Liver (tissue), 9 donors: ENCODE results near the gene KIAA0513. TPM values are rescaled to one million over a fixed set of nuclear protein-coding genes. Genes with fewer than 3 reads are reported as not detected.

ENCODE experiments used
- DNase-seq: peaks from one replicate; pipeline ENCODE4 v3.0.0-alpha.2; 2017; ENCODE audit warnings: low spot score
- H3K27ac ChIP-seq, 2 donors: one replicate each; pipeline ENCODE4 v1.7.0; 2013; ENCODE audit warnings: inconsistent platforms in 2 of 2, low read length in 2 of 2, control low read depth in 1 of 2, low read depth in 1 of 2, mild to moderate bottlenecking in 1 of 2
- H3K27me3 ChIP-seq, 4 donors: one replicate each; pipeline versions ENCODE4 v1.6.1 to v1.7.0; 2013; ENCODE audit warnings: low read length in 3 of 4, inconsistent platforms in 1 of 4, mild to moderate bottlenecking in 1 of 4, moderate library complexity in 1 of 4; ENCODE audit not compliant: control insufficient read depth in 4 of 4, insufficient read depth in 4 of 4
- H3K36me3 ChIP-seq, 4 donors: one replicate each; pipeline versions ENCODE4 v1.6.1 to v1.7.0; 2013; ENCODE audit warnings: low read length in 3 of 4, mild to moderate bottlenecking in 3 of 4, low read depth in 1 of 4, moderate library complexity in 1 of 4; ENCODE audit not compliant: control insufficient read depth in 4 of 4, insufficient read depth in 3 of 4
- H3K4me1 ChIP-seq, 4 donors: one replicate each; pipeline versions ENCODE4 v1.6.1 to v1.7.0; 2013; ENCODE audit warnings: low read length in 3 of 4, mild to moderate bottlenecking in 3 of 4, moderate library complexity in 1 of 4; ENCODE audit not compliant: control insufficient read depth in 4 of 4, insufficient read depth in 4 of 4
- H3K4me3 ChIP-seq, 3 donors: one replicate each; pipeline versions ENCODE4 v1.6.1 to v1.7.0; 2013; ENCODE audit warnings: low read length in 3 of 3, control low read depth in 1 of 3, low read depth in 1 of 3, mild to moderate bottlenecking in 1 of 3
- H3K9ac ChIP-seq, 2 donors: one replicate each; pipeline ENCODE4 v1.7.0; 2013; ENCODE audit warnings: low read length in 2 of 2, mild to moderate bottlenecking in 2 of 2, moderate library complexity in 2 of 2, control low read depth in 1 of 2, low read depth in 1 of 2
- H3K9me3 ChIP-seq, 4 donors: one replicate each; pipeline versions ENCODE4 v1.6.1 to v1.7.0; 2013; ENCODE audit warnings: low read length in 3 of 4; ENCODE audit not compliant: control insufficient read depth in 4 of 4
- ATF3 ChIP-seq: IDR thresholded peaks from 2 replicates; pipeline ENCODE4 v1.6.1; 2016; ENCODE audit warnings: antibody characterized with exemption
- CTCF ChIP-seq: fragments of 150-350 bp; IDR thresholded peaks from 2 replicates; pipeline ENCODE4 v1.5.1; 2017; ENCODE audit warnings: improper control_type of control experiment, low read depth, low read length; ENCODE audit not compliant: missing input control
- FOXA1 ChIP-seq: IDR thresholded peaks from 2 replicates; pipeline ENCODE4 v1.6.1; 2016; ENCODE audit warnings: antibody characterized with exemption
- GABPA ChIP-seq, 2 donors: IDR thresholded peaks in 1 of 2; conservative IDR thresholded peaks in 1 of 2; 2 replicates each; pipeline ENCODE4 v1.6.1; 2016; ENCODE audit warnings: antibody characterized with exemption in 2 of 2, mild to moderate bottlenecking in 1 of 2, moderate library complexity in 1 of 2
- HNF4A ChIP-seq, 2 donors: conservative IDR thresholded peaks; 2 replicates each; pipeline ENCODE4 v1.6.1; 2016; ENCODE audit warnings: antibody characterized with exemption in 2 of 2, mild to moderate bottlenecking in 2 of 2
- MAX ChIP-seq: IDR thresholded peaks from 2 replicates; pipeline ENCODE4 v1.6.1; 2016; ENCODE audit warnings: antibody characterized with exemption
- NR2F2 ChIP-seq: IDR thresholded peaks from 2 replicates; pipeline ENCODE4 v1.6.1; 2016; ENCODE audit warnings: antibody characterized with exemption
- RAD21 ChIP-seq, 2 donors: IDR thresholded peaks; 2 replicates each; pipeline ENCODE4 v1.6.1; 2016; ENCODE audit warnings: antibody characterized with exemption in 2 of 2, mild to moderate bottlenecking in 2 of 2
- REST ChIP-seq: IDR thresholded peaks from 2 replicates; pipeline ENCODE4 v1.6.1; 2016; ENCODE audit warnings: antibody characterized with exemption, mild to moderate bottlenecking
- SP1 ChIP-seq: IDR thresholded peaks from 2 replicates; pipeline ENCODE4 v1.6.1; 2018; ENCODE audit warnings: antibody characterized with exemption, mild to moderate bottlenecking
- YY1 ChIP-seq: IDR thresholded peaks from 2 replicates; pipeline ENCODE4 v1.6.1; 2016; ENCODE audit warnings: antibody characterized with exemption, mild to moderate bottlenecking
- ZBTB33 ChIP-seq: IDR thresholded peaks from 2 replicates; pipeline ENCODE4 v1.6.1; 2016; ENCODE audit warnings: antibody characterized with exemption
- whole genome bisulfite sequencing: extraction: QIAGEN DNeasy Blood & Tissue Kit; methylation state at CpG from one replicate; pipeline ENCODE4 v1.1.7; 2013; 5-methylcytosine and 5-hydroxymethylcytosine counted together
- polyA plus RNA-seq, 2 donors: library from polyadenylated mRNA; stranded (reverse) in 1 of 2; unstranded in 1 of 2; fragments of 200-250 nt in 1 of 2; fragments of >200 nt in 1 of 2; fragmentation: Nextera tagmentation in 1 of 2; extraction: Ambion mirVana in 1 of 2; gene quantifications; one replicate each; pipeline versions ENCODE4 v1.2.1 to v1.2.3, GENCODE V29; 2013 to 2015
- total RNA-seq, 2 donors: library from RNA; depleted of rRNA; stranded (reverse); fragments of >200 nt; gene quantifications; one replicate each; pipeline ENCODE4 v1.2.3, GENCODE V29; 2014
- donor health status: healthy.
- donor health status: healthy.
- donor health status: healthy.
- donor health status: healthy.
- donor health status: healthy.

The KIAA0513 gene
- total and polyA plus RNA-seq, 4 donors: 1.5 to 5.9 (median 2.9) TPM

GRCh38 chr16:84982434-84982833 lies 45.2 kb upstream of the KIAA0513 start:
- no peak for DNase-seq
- H3K36me3 ChIP-seq: peaks cover 4 to 39% (median 24%) of the 10 kb centered on the region in 4 donors
- no peaks in the 10 kb centered on the region for H3K9me3 ChIP-seq
- TF ChIP-seq RAD21 (IDR thresholded peaks at IDR 0.05): peak in 1 of 2 donors; percentile 37
- TF ChIP-seq SP1: no peak
- H3K27me3 ChIP-seq: no peaks in the 10 kb centered on the region
- H3K27ac ChIP-seq: no peak overlapping the region
- no peak overlapping the region for H3K4me3 ChIP-seq
- H3K4me1 ChIP-seq: peaks cover 0 to 5% (median under 1%) of the 10 kb centered on the region in 4 donors
- 68% methylated on average over 9 of the region's 9 CpGs for WGBS
- no peak overlapping the region for H3K9ac ChIP-seq

GRCh38 chr16:84985079-84986065 lies 42.2 kb upstream of the KIAA0513 start:
- H3K36me3 ChIP-seq: peaks cover 8 to 47% (median 30%) of the 10 kb centered on the region in 4 donors

More at GRCh38 chr16:84985079-84986065, 42.2 kb upstream of the KIAA0513 start:
- TF ChIP-seq GABPA (IDR thresholded peaks at IDR 0.05 in 1 of 2, conservative IDR thresholded peaks at IDR 0.05 in 1 of 2) (no peak), HNF4A (conservative IDR thresholded peaks at IDR 0.05) (no peak), REST (no peak), ATF3 (no peak), MAX (no peak), NR2F2 (no peak), FOXA1 (no peak), CTCF (no peak), ZBTB33 (no peak), YY1 (no peak)
- DNase-seq: no peak
- no peaks in the 10 kb centered on the region for H3K9me3 ChIP-seq
- no peak overlapping the region for H3K9ac ChIP-seq
- H3K27ac ChIP-seq: no peak overlapping the region
- no peaks in the 10 kb centered on the region for H3K27me3 ChIP-seq
- no peak overlapping the region for H3K4me3 ChIP-seq
- peaks cover 0 to 5% (median 0%) of the 10 kb centered on the region in 4 donors for H3K4me1 ChIP-seq
- 87% methylated on average over 15 of the region's 15 CpGs for WGBS
